GM12878 (cell line): ENCODE data around the gene LPCAT3. TPM values are rescaled to one million over a fixed set of nuclear protein-coding genes. Genes with fewer than 3 reads are reported as not detected.

ENCODE experiments used
- ATAC-seq: fragments of 200-7000 bp; cut with Tn5 transposase; 3 replicates; pipeline ENCODE4 v1.9.1; 2020; ENCODE audit warnings: mild to moderate bottlenecking, moderate library complexity
- BruUV-seq: library from RNA; stranded (reverse); fragments of 400-500 nt; replicated peaks from 2 replicates; lab custom pipeline; 2021; lab: Mats Ljungman, UMichigan
- CTCF ChIA-PET: fragments of 300-600 bp; sonication (Branson Sonifier 250); formaldehyde crosslinking; extraction: SDS; loops from one replicate; lab custom pipeline; 2021; ENCODE audit warnings: inconsistent platforms; lab: Yijun Ruan, JAX
- POLR2A ChIA-PET: fragments of 350-600 bp; formaldehyde crosslinking; extraction: SDS; loops from one replicate; lab custom pipeline; 2021; ENCODE audit warnings: inconsistent platforms; lab: Charles Lee
- RAD21 ChIA-PET: fragments of 300-600 bp; sonication (Branson Sonifier 250); formaldehyde crosslinking; loops from one replicate; lab custom pipeline; 2023; ENCODE audit warnings: antibody characterized with exemption; ENCODE audit not compliant: unreplicated experiment; lab: Charles Lee
- SMC1A ChIA-PET: fragments of 300-600 bp; sonication (Branson Sonifier 250); formaldehyde crosslinking; loops from one replicate; lab custom pipeline; 2023; ENCODE audit not compliant: unreplicated experiment, uncharacterized antibody; lab: Charles Lee
- DNase-seq: peaks from one replicate; pipeline ENCODE4 v3.0.0-alpha.2; 2011; ENCODE audit warnings: low read depth, low spot score
- FAIRE-seq: peaks from 3 replicates; lab custom pipeline; 2011; peaks lifted over from hg19 to GRCh38; lab: Jason Lieb, UNC
- H2AFZ ChIP-seq: 2 replicates; pipeline ENCODE4 v1.6.0; 2011; ENCODE audit warnings: low read depth, low read length, control low read depth; ENCODE audit not compliant: control insufficient read depth
- H3K27ac ChIP-seq: 2 replicates; pipeline ENCODE4 v1.5.1; 2011; ENCODE audit warnings: control low read depth; ENCODE audit not compliant: control insufficient read depth, insufficient read depth
- H3K27me3 ChIP-seq, 2 experiments: replicated peaks in 1 of 2; 2 replicates each; pipeline versions ENCODE4 v1.6.0 to v1.6.1; 2011; ENCODE audit warnings: low read length in 1 of 2; ENCODE audit not compliant: control insufficient read depth in 2 of 2, insufficient read depth in 2 of 2
- H3K36me3 ChIP-seq, 2 experiments: 2 replicates each; pipeline ENCODE4 v1.5.1; 2011; ENCODE audit warnings: low read length in 1 of 2; ENCODE audit not compliant: control insufficient read depth in 2 of 2, insufficient read depth in 2 of 2
- H3K4me1 ChIP-seq: 2 replicates; pipeline ENCODE4 v1.6.1; 2011; ENCODE audit warnings: mild to moderate bottlenecking, low read length, moderate library complexity, mixed read lengths; ENCODE audit not compliant: control insufficient read depth, insufficient read depth
- H3K4me2 ChIP-seq: 2 replicates; pipeline ENCODE4 v1.6.0; 2011; ENCODE audit warnings: control low read depth; ENCODE audit not compliant: control insufficient read depth, insufficient read depth
- H3K4me3 ChIP-seq: fragments of 200-600 bp; sonication (generic); 2 replicates; pipeline ENCODE4 v1.5.1; 2016
- H3K79me2 ChIP-seq: 2 replicates; pipeline ENCODE4 v1.6.0; 2011; ENCODE audit warnings: low read length; ENCODE audit not compliant: control insufficient read depth, insufficient read depth
- H3K9ac ChIP-seq: 2 replicates; pipeline ENCODE4 v1.8.0; 2011; ENCODE audit warnings: low read length, control low read depth, mixed read lengths; ENCODE audit not compliant: control insufficient read depth, insufficient read depth
- H3K9me3 ChIP-seq: replicated peaks from 3 replicates; pipeline ENCODE4 v1.5.1; 2011; ENCODE audit warnings: mild to moderate bottlenecking, low read length; ENCODE audit not compliant: control insufficient read depth, insufficient read depth
- H4K20me1 ChIP-seq: 2 replicates; pipeline ENCODE4 v1.6.0; 2011; ENCODE audit not compliant: control insufficient read depth, insufficient read depth
- BMI1 ChIP-seq: fragments of 450-650 bp; IDR thresholded peaks from 2 replicates; pipeline ENCODE4 v1.6.1; 2016; ENCODE audit warnings: mild to moderate bottlenecking, moderate library complexity, borderline replicate concordance
- FOS ChIP-seq: IDR thresholded peaks from 3 replicates; pipeline ENCODE4 v1.6.1; 2011; ENCODE audit warnings: borderline replicate concordance; ENCODE audit not compliant: insufficient read length; ENCODE audit errors: extremely low read depth
- IKZF2 ChIP-seq, 2 experiments: fragments of 450-650 bp; IDR thresholded peaks; 2 replicates each; pipeline ENCODE4 v1.6.1; 2017; ENCODE audit warnings: mild to moderate bottlenecking in 2 of 2, moderate library complexity in 2 of 2
- KAT2A ChIP-seq: conservative IDR thresholded peaks from 2 replicates; pipeline ENCODE4 v1.6.1; 2011; ENCODE audit warnings: low read depth, low read length; ENCODE audit not compliant: control insufficient read depth
- MEF2A ChIP-seq: IDR thresholded peaks from 2 replicates; pipeline ENCODE4 v1.6.1; 2011; ENCODE audit warnings: low read depth, mild to moderate bottlenecking, low read length, moderate library complexity; ENCODE audit not compliant: insufficient read depth
- PAX8 ChIP-seq: fragments of 450-650 bp; IDR thresholded peaks from 2 replicates; pipeline ENCODE4 v1.6.1; 2017; ENCODE audit warnings: mild to moderate bottlenecking, moderate library complexity
- SMAD1 ChIP-seq: fragments of 450-650 bp; IDR thresholded peaks from 2 replicates; pipeline ENCODE4 v1.6.1; 2018; ENCODE audit warnings: mild to moderate bottlenecking, low read depth; ENCODE audit not compliant: partially characterized antibody
- ZNF207 ChIP-seq: fragments of 450-650 bp; IDR thresholded peaks from 2 replicates; pipeline ENCODE4 v1.6.1; 2014; ENCODE audit warnings: antibody characterized with exemption, mild to moderate bottlenecking, borderline replicate concordance
- ZZZ3 ChIP-seq: IDR thresholded peaks from 2 replicates; pipeline ENCODE4 v1.6.1; 2011; ENCODE audit warnings: low read depth; ENCODE audit not compliant: control insufficient read depth, insufficient read length
- WGBS: methylation state at CpG from one replicate; pipeline ENCODE4 v1.1.6; 2016; ENCODE audit warnings: low lambda C conversion rate; ENCODE audit not compliant: insufficient replicate concordance, insufficient coverage; ENCODE audit errors: missing lambda C conversion rate; 5-methylcytosine and 5-hydroxymethylcytosine counted together
- in situ Hi-C: fragments of 300-500 bp; cut with MboI; formaldehyde crosslinking; loops from 9 replicates; pipeline ENCODE4 v1.14.3; 2018; ENCODE audit warnings: mixed read lengths
- intact Hi-C: fragments of 100-400 bp; cut with micrococcal nuclease; formaldehyde crosslinking; loops from one replicate; pipeline ENCODE4 v1.14.2; 2022; ENCODE audit not compliant: unreplicated experiment
- polyA plus RNA-seq, 11 experiments: library from polyadenylated mRNA; depleted of rRNA in 4 of 11; unstranded in 6 of 11; stranded (reverse) in 5 of 11; fragments of >200 nt; fragmentation: Nextera tagmentation in 4 of 11; fragmentation: Illumina TruSeq in 1 of 11; extraction: Ambion mirVana in 4 of 11; extraction: Trizol in 1 of 11; gene quantifications; 1 replicate in 1 of 11; 2 replicates in 10 of 11; pipeline versions ENCODE4 v1.2.1 to v1.2.3, GENCODE V29; 2011 to 2016; ENCODE audit warnings: inconsistent platforms in 2 of 11, missing spikeins in 2 of 11, low read depth in 1 of 11
- total RNA-seq, 4 experiments: library from RNA; depleted of rRNA in 3 of 4; stranded (reverse); fragments of >200 nt in 3 of 4; fragmentation: Illumina TruSeq in 1 of 4; extraction: Trizol in 1 of 4; gene quantifications; 2 replicates each; pipeline versions ENCODE4 v1.2.1 to v1.2.3, GENCODE V29; 2013 to 2021

The LPCAT3 gene
- total and polyA plus RNA-seq, 10 of the 15 experiments (the other 5 are each of a cell fraction or from before 2014, with no cell fraction given) = 2.6 to 48.3 (median 23.0) TPM

- Histone ChIP-seq H2AFZ (no peak overlapping the region), H3K9me3 (no peaks in the 10 kb centered on the region), H3K4me2 (peak overlapping the region; percentile 95), H3K27ac (peak overlapping the region; percentile 92; the same call in 1 of the 2 replicates), H3K4me1 (peaks cover 11% of the 10 kb centered on the region; the same call in 1 of the 2 replicates), H3K36me3 (peaks cover 4 to 5% of the 10 kb centered on the region in 2 experiments; a peak in 3 of 4 replicates), H3K79me2 (peaks cover 30% of the 10 kb centered on the region), H3K9ac (no peak overlapping the region), H3K4me3 (peak overlapping the region; percentile 86; the same call in 1 of the 2 replicates), H4K20me1 (no peaks in the 10 kb centered on the region), H3K27me3 (no peaks in the 10 kb centered on the region)
- 89% methylated on average over 13 of the region's 14 CpGs for WGBS
- CTCF ChIA-PET = interaction anchor here (0.8 to 8.6 kb wide), 6 partner anchors 9 to 157 kb away, joined by 3 to 111 read pairs (median 4); partner anchors contain the start of gene C1R
- SMC1A ChIA-PET = interaction anchor here (2.3 kb wide), 1 partner anchor 9 kb away, joined by 7 read pairs; no protein-coding TSS in a partner anchor
- intact Hi-C loops (no loop called here), in situ Hi-C loops (no loop called here)
- TF ChIP-seq FOS = no peak
- TF ChIP-seq MEF2A = no peak
- no peak for TF ChIP-seq BMI1
- no peak for TF ChIP-seq PAX8
- TF ChIP-seq KAT2A = no peak
- no peak for TF ChIP-seq SMAD1
- no peak for TF ChIP-seq IKZF2 (IDR thresholded peaks at IDR 0.05)
- no peak for TF ChIP-seq ZZZ3
- no peak for TF ChIP-seq ZNF207
- FAIRE-seq (no peak), ATAC-seq (no peak), DNase-seq (no peak)
- RAD21 ChIA-PET = interaction anchor here (1.6 kb wide), 1 partner anchor 9 kb away, joined by 7 read pairs; the partner anchor contains the start of genes C12orf57 and RNU7-1
- BruUV-seq = no TSS peak
- POLR2A ChIA-PET = interaction anchor here (0.5 to 17.8 kb wide), 4 partner anchors 8 to 34 kb away, joined by 3 to 524 read pairs (median 16); partner anchors contain the start of genes ATN1, C12orf57 and RNU7-1
Observed at GRCh38 chr12:6935371-6936193, 82.7 kb downstream of the LPCAT3 start.
